K562 (cell line): ENCODE measurements around the gene TGFB1I1. TPM values are rescaled to one million over a fixed set of nuclear protein-coding genes. Genes with fewer than 3 reads are reported as not detected.

Experiments used
- ATAC-seq: fragments of 200-7000 bp; cut with Tn5 transposase; 3 replicates; pipeline ENCODE4 v1.9.1; 2020; ENCODE audit warnings: moderate library complexity
- BruUV-seq: library from RNA; stranded (reverse); fragments of 400-500 nt; replicated peaks from 2 replicates; lab custom pipeline; 2021; lab: Mats Ljungman, UMichigan
- CTCF ChIA-PET: fragments of 300-600 bp; formaldehyde crosslinking; extraction: SDS; loops from one replicate; lab custom pipeline; 2021; ENCODE audit warnings: low intra/inter-chr PET ratio; lab: Yijun Ruan, JAX
- POLR2A ChIA-PET: fragments of 300-600, 350-650 bp; sonication (Branson Sonifier 250); formaldehyde crosslinking; extraction: SDS; loops from one replicate; lab custom pipeline; 2021; ENCODE audit warnings: antibody characterized with exemption, inconsistent platforms; lab: Yijun Ruan, JAX
- DNase-seq, 4 experiments: peaks; one replicate each; pipeline versions ENCODE4 v3.0.0 to v3.0.0-alpha.2; 2011 to 2018; ENCODE audit warnings: low spot score in 3 of 4, mixed read lengths in 3 of 4; ENCODE audit errors: extremely low read depth in 1 of 4
- FAIRE-seq: peaks from 2 replicates; lab custom pipeline; 2011; peaks lifted over from hg19 to GRCh38; lab: Jason Lieb, UNC
- H2AFZ ChIP-seq: 2 replicates; pipeline ENCODE4 v1.6.0; 2011; ENCODE audit warnings: low read depth, low read length, control low read depth, inconsistent platforms
- H3K27ac ChIP-seq: fragments of 200-600 bp; 3 replicates; pipeline ENCODE4 v1.8.0; 2011; ENCODE audit warnings: low read depth, mild to moderate bottlenecking, control low read depth, inconsistent platforms, low read length, moderate library complexity, mixed read lengths; ENCODE audit errors: extremely low read depth
- H3K27me3 ChIP-seq, 2 experiments: fragments of 300-600 bp in 1 of 2; 2 replicates in 1 of 2; 3 replicates in 1 of 2; pipeline versions ENCODE4 v1.6.0 to v1.8.0; 2011; ENCODE audit warnings: inconsistent platforms in 2 of 2, low read length in 2 of 2, mild to moderate bottlenecking in 1 of 2, mixed read lengths in 1 of 2, moderate library complexity in 1 of 2; ENCODE audit not compliant: control insufficient read depth in 2 of 2, insufficient read depth in 2 of 2
- H3K36me3 ChIP-seq: fragments of 300-600 bp; 3 replicates; pipeline ENCODE4 v1.8.0; 2011; ENCODE audit warnings: mild to moderate bottlenecking, low read length, inconsistent platforms; ENCODE audit not compliant: control insufficient read depth, insufficient read depth
- H3K4me1 ChIP-seq, 2 experiments: fragments of 200-600 bp in 1 of 2; replicated peaks in 1 of 2; 2 replicates in 1 of 2; 3 replicates in 1 of 2; pipeline versions ENCODE4 v1.5.1 to v1.8.0; 2011; ENCODE audit warnings: inconsistent platforms in 2 of 2, low read length in 2 of 2, mild to moderate bottlenecking in 1 of 2, mixed read lengths in 1 of 2, moderate library complexity in 1 of 2; ENCODE audit not compliant: control insufficient read depth in 2 of 2, insufficient read depth in 2 of 2
- H3K4me2 ChIP-seq: 2 replicates; pipeline ENCODE4 v1.6.1; 2011; ENCODE audit warnings: low read length, control low read depth, inconsistent platforms, mixed read lengths; ENCODE audit not compliant: insufficient read depth
- H3K4me3 ChIP-seq: fragments of 200-600 bp; sonication (generic), shearing (Covaris generic); 2 replicates; pipeline ENCODE4 v1.5.1; 2016; ENCODE audit warnings: control low read depth, inconsistent platforms
- H3K79me2 ChIP-seq: fragments of 200-600 bp; 3 replicates; pipeline ENCODE4 v1.8.0; 2011; ENCODE audit warnings: low read length, inconsistent platforms; ENCODE audit not compliant: control insufficient read depth, insufficient read depth
- H3K9ac ChIP-seq, 2 experiments: 2 replicates each; pipeline versions ENCODE4 v1.6.0 to v1.6.1; 2011; ENCODE audit warnings: low read depth in 2 of 2, low read length in 2 of 2, control low read depth in 1 of 2, inconsistent platforms in 1 of 2, mild to moderate bottlenecking in 1 of 2, mixed read lengths in 1 of 2; ENCODE audit not compliant: insufficient read depth in 1 of 2
- H3K9me1 ChIP-seq: one replicate; pipeline ENCODE4 v1.6.0; 2011; ENCODE audit warnings: inconsistent platforms, mild to moderate bottlenecking, low read length, moderate library complexity; ENCODE audit not compliant: control insufficient read depth, insufficient read depth
- H3K9me3 ChIP-seq: replicated peaks from 2 replicates; pipeline ENCODE4 v1.5.1; 2011; ENCODE audit warnings: low read depth, low read length, inconsistent platforms; ENCODE audit not compliant: control insufficient read depth, insufficient read depth
- H4K20me1 ChIP-seq: replicated peaks from 2 replicates; pipeline ENCODE4 v1.6.1; 2011; ENCODE audit warnings: low read length, inconsistent platforms, mixed read lengths; ENCODE audit not compliant: control insufficient read depth, insufficient read depth
- POLR2G ChIP-seq: fragments of 200-400 bp; formaldehyde crosslinking; IDR thresholded peaks from 2 replicates; pipeline ENCODE4 v1.6.1; 2017; ENCODE audit warnings: low read depth, mild to moderate bottlenecking, antibody characterized with exemption, low read length, moderate library complexity
- RBFOX2 ChIP-seq: fragments of 200-400 bp; formaldehyde crosslinking; IDR thresholded peaks from 2 replicates; pipeline ENCODE4 v1.6.1; 2017; ENCODE audit warnings: low read depth, mild to moderate bottlenecking, low read length, moderate library complexity
- SMARCA5 ChIP-seq: fragments of 450-650 bp; IDR thresholded peaks from 2 replicates; pipeline ENCODE4 v1.6.1; 2016
- SP1 ChIP-seq: sonication (generic); formaldehyde crosslinking; IDR thresholded peaks from 2 replicates; pipeline ENCODE4 v1.8.1; 2022; ENCODE audit warnings: mild to moderate bottlenecking, missing genetic modification reagents
- ZBTB33 ChIP-seq: sonication (generic); formaldehyde crosslinking; IDR thresholded peaks from 2 replicates; pipeline ENCODE4 v1.8.1; 2023; ENCODE audit warnings: mild to moderate bottlenecking, missing genetic modification reagents
- whole genome bisulfite sequencing: fragments of 100-300 bp; shearing (Covaris generic); methylation state at CpG from one replicate; pipeline ENCODE4 v1.1.6; 2016; ENCODE audit warnings: low coverage, mixed read lengths; ENCODE audit not compliant: insufficient coverage; ENCODE audit errors: missing lambda C conversion rate; 5-methylcytosine and 5-hydroxymethylcytosine counted together
- in situ Hi-C: fragments of 300-500 bp; cut with MboI; formaldehyde crosslinking; loops from 4 replicates; pipeline ENCODE4 v1.15.0; 2018; ENCODE audit warnings: inconsistent platforms, mixed read lengths
- intact Hi-C: fragments of 100-400 bp; cut with micrococcal nuclease; formaldehyde crosslinking; loops from 2 replicates; pipeline ENCODE4 v1.14.2; 2022
- polyA plus RNA-seq, 8 experiments: library from polyadenylated mRNA; depleted of rRNA in 4 of 8; stranded (reverse) in 5 of 8; unstranded in 3 of 8; fragments of >200 nt; fragmentation: Nextera tagmentation in 2 of 8; fragmentation: Illumina TruSeq in 1 of 8; extraction: Ambion mirVana in 2 of 8; extraction: Trizol in 1 of 8; gene quantifications; 2 replicates each; pipeline versions ENCODE4 v1.2.1 to v1.2.3, GENCODE V29; 2011 to 2014; ENCODE audit warnings: inconsistent platforms in 1 of 8, missing spikeins in 1 of 8
- total RNA-seq, 7 experiments: library from RNA; depleted of rRNA in 6 of 7; stranded (reverse); fragments of >200 nt in 6 of 7; fragmentation: Illumina TruSeq in 2 of 7; extraction: Trizol in 2 of 7; gene quantifications; 2 replicates each; pipeline versions ENCODE4 v1.2.1 to v1.2.3, GENCODE V29; 2011 to 2021; ENCODE audit warnings: low replicate concordance in 1 of 7

TGFB1I1 gene
- total and polyA plus RNA-seq, 9 of the 15 experiments (the other 6 are each of a cell fraction or from before 2014, with no cell fraction given): 0.04 to 0.91 (median 0.19) TPM

GRCh38 chr16:31461921-31462804 is 9.8 kb upstream of the TGFB1I1 start:
- no peak overlapping the region for H3K4me2 ChIP-seq
- TF ChIP-seq POLR2G (0 out of 2 replicates have a peak, but pooled peaks have one; percentile 12), SMARCA5 (no peak), RBFOX2 (0 out of 2 replicates have a peak, but pooled peaks have one; percentile 24)
- H3K4me3 ChIP-seq: no peak overlapping the region
- no peak overlapping the region; the same call in 2 of the 3 replicates for H3K27ac ChIP-seq
- H3K4me1 ChIP-seq: peaks cover 6 to 42% of the 10 kb centered on the region in 2 experiments; a peak in 4 of 5 replicates
- intact Hi-C loops (no loop called here), in situ Hi-C loops (no loop called here)
- H3K9me1 ChIP-seq: no peaks in the 10 kb centered on the region
- 91% methylated on average over 22 of the region's 35 CpGs for WGBS
- H3K27me3 ChIP-seq: no peaks in the 10 kb centered on the region
- H2AFZ ChIP-seq: no peak overlapping the region
- BruUV-seq: no TSS peak
- peaks cover 32% of the 10 kb centered on the region for H3K79me2 ChIP-seq
- ChIA-PET POLR2A (interaction anchor here (0.6 to 1.8 kb wide), 2 partner anchors 15 to 41 kb away, joined by 4 to 7 read pairs; no protein-coding TSS in a partner anchor), CTCF (no interaction called here)
- H3K36me3 ChIP-seq: peaks cover 49% of the 10 kb centered on the region; the same call in 2 of the 3 replicates
- H3K9ac ChIP-seq: peak overlapping the region in 1 of 2 experiments; percentile 69; a peak in 2 of 4 replicates
- H4K20me1 ChIP-seq: peaks cover 4% of the 10 kb centered on the region
- FAIRE-seq (no peak), DNase-seq (no peak), ATAC-seq (no peak)
- no peaks in the 10 kb centered on the region for H3K9me3 ChIP-seq

DNA sequence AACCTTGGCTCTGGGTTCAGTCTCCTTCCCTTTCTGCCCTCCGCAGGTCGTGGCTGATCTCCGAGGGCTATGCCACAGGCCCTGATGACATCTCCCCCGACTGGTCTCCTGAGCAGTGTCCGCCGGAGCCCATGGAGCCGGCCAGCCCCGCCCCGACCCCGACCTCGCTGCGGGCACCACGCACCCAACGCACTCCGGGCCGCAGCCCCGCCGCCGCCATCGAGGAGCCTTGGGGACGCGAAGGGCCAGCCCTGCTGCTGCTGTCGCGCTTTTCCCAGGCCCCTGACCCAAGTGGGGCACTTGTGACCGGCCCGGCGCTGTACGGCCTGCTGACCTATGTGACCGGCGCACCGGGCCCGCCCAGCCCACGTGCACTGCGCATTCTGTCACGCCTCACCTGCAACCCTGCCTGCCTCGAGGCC is 7.6 kb upstream of the TGFB1I1 start:
- H3K4me2 ChIP-seq: no peak overlapping the region
- no peak overlapping the region for H3K27ac ChIP-seq
- in situ Hi-C loops (no loop called here), intact Hi-C loops (no loop called here)
- H3K4me3 ChIP-seq: no peak overlapping the region
- H3K79me2 ChIP-seq: peaks cover 13% of the 10 kb centered on the region; the same call in 2 of the 3 replicates
- peaks cover 4 to 21% of the 10 kb centered on the region in 2 experiments; a peak in 4 of 5 replicates for H3K4me1 ChIP-seq
- POLR2A ChIA-PET: interaction anchor here (0.6 to 0.9 kb wide), 3 partner anchors 11 to 65 kb away, joined by 3 read pairs; no protein-coding TSS in a partner anchor
- peaks cover 48% of the 10 kb centered on the region; the same call in 2 of the 3 replicates for H3K36me3 ChIP-seq
- H3K27me3 ChIP-seq: no peaks in the 10 kb centered on the region
- TF ChIP-seq SP1 (CRISPR knock-in tag) (no peak), ZBTB33 (CRISPR knock-in tag) (0 out of 2 replicates have a peak, but pooled peaks have one; percentile 26)
- TF ChIP-seq, all 486 proteins: peak for 1
- FAIRE-seq (no peak), ATAC-seq (no peak), DNase-seq (peak in 2 of 4 experiments; percentile 1 to 8)
- no peaks in the 10 kb centered on the region for H3K9me1 ChIP-seq
- H3K9me3 ChIP-seq: no peaks in the 10 kb centered on the region
- H4K20me1 ChIP-seq: no peaks in the 10 kb centered on the region
- CTCF ChIA-PET: no interaction called here
- H2AFZ ChIP-seq: no peak overlapping the region
- BruUV-seq: no TSS peak
- H3K9ac ChIP-seq: no peak overlapping the region
- WGBS: 100% methylated on average over 5 of the region's 36 CpGs
